H1 (cell line): ENCODE data around the gene ZNF471. TPM values are rescaled to one million over a fixed set of nuclear protein-coding genes. Genes with fewer than 3 reads are reported as not detected.

ENCODE experiments used
- CTCF ChIA-PET: fragments of 300-600 bp; sonication (Branson Sonifier 250); formaldehyde crosslinking; loops from one replicate; lab custom pipeline; 2021; ENCODE audit not compliant: partially characterized antibody; lab: Charles Lee
- POLR2A ChIA-PET: fragments of 300-600 bp; sonication (Branson Sonifier 250); formaldehyde crosslinking; loops from one replicate; lab custom pipeline; 2021; ENCODE audit warnings: inconsistent platforms; ENCODE audit not compliant: partially characterized antibody; lab: Charles Lee
- DNase-seq, 2 experiments: peaks; one replicate each; pipeline versions ENCODE4 v3.0.0 to v3.0.0-alpha.2; 2010 to 2022; ENCODE audit warnings: low spot score in 2 of 2, low read depth in 1 of 2, mixed read lengths in 1 of 2
- FAIRE-seq: peaks from 2 replicates; lab custom pipeline; 2011; peaks lifted over from hg19 to GRCh38; lab: Jason Lieb, UNC
- H2AFZ ChIP-seq: 2 replicates; pipeline ENCODE4 v1.8.1; 2012; ENCODE audit warnings: low read length, inconsistent platforms
- H2AK5ac ChIP-seq: 2 replicates; pipeline ENCODE4 v1.6.1; 2013; ENCODE audit warnings: low read depth, low read length
- H2BK120ac ChIP-seq: replicated peaks from 2 replicates; pipeline ENCODE3; 2013; ENCODE audit warnings: low read depth, low read length, inconsistent platforms
- H2BK12ac ChIP-seq: 2 replicates; pipeline ENCODE4 v1.6.1; 2013; ENCODE audit warnings: low read depth, low read length
- H2BK15ac ChIP-seq: 2 replicates; pipeline ENCODE4 v1.6.1; 2013; ENCODE audit warnings: low read length
- H2BK20ac ChIP-seq: 2 replicates; pipeline ENCODE4 v1.6.1; 2013; ENCODE audit warnings: low read length
- H2BK5ac ChIP-seq: 2 replicates; pipeline ENCODE4 v1.6.1; 2013; ENCODE audit warnings: low read depth, low read length
- H3K14ac ChIP-seq: 2 replicates; pipeline ENCODE4 v1.6.1; 2013; ENCODE audit warnings: inconsistent platforms; ENCODE audit not compliant: insufficient read length
- H3K18ac ChIP-seq: 2 replicates; pipeline ENCODE4 v1.6.1; 2013; ENCODE audit warnings: low read length; ENCODE audit errors: extremely low read depth
- H3K23ac ChIP-seq: 2 replicates; pipeline ENCODE4 v1.6.1; 2013; ENCODE audit warnings: inconsistent platforms; ENCODE audit not compliant: insufficient read length
- H3K23me2 ChIP-seq: 2 replicates; pipeline ENCODE4 v1.6.1; 2013; ENCODE audit warnings: low read depth, low read length
- H3K27ac ChIP-seq: 2 replicates; pipeline ENCODE4 v1.6.1; 2011; ENCODE audit warnings: low read depth, low read length, inconsistent platforms
- H3K27me3 ChIP-seq, 4 experiments: replicated peaks in 1 of 4; 1 replicate in 1 of 4; 2 replicates in 3 of 4; pipeline versions ENCODE4 v1.6.1 to v1.8.1; 2011 to 2013; ENCODE audit warnings: low read length in 3 of 4, mild to moderate bottlenecking in 3 of 4, inconsistent platforms in 2 of 4, mixed read lengths in 2 of 4, moderate library complexity in 1 of 4; ENCODE audit not compliant: control insufficient read depth in 3 of 4, insufficient read depth in 3 of 4; ENCODE audit errors: extremely low read depth in 1 of 4
- H3K36me3 ChIP-seq, 4 experiments: 2 replicates each; pipeline versions ENCODE4 v1.6.1 to v1.8.1; 2011 to 2013; ENCODE audit warnings: mild to moderate bottlenecking in 4 of 4, low read length in 3 of 4, moderate library complexity in 2 of 4, control low read depth in 1 of 4, inconsistent platforms in 1 of 4; ENCODE audit not compliant: insufficient read depth in 4 of 4, control insufficient read depth in 2 of 4
- H3K4ac ChIP-seq: replicated peaks from 2 replicates; pipeline ENCODE3; 2013; ENCODE audit warnings: low read length, low read depth, mixed read lengths, inconsistent platforms; ENCODE audit not compliant: insufficient read length
- H3K4me1 ChIP-seq, 4 experiments: replicated peaks in 1 of 4; 1 replicate in 1 of 4; 2 replicates in 3 of 4; pipeline versions ENCODE4 v1.6.1 to v1.8.1; 2011 to 2013; ENCODE audit warnings: low read length in 3 of 4, inconsistent platforms in 2 of 4, mixed read lengths in 1 of 4; ENCODE audit not compliant: insufficient read depth in 4 of 4, control insufficient read depth in 3 of 4
- H3K4me2 ChIP-seq, 2 experiments: 2 replicates each; pipeline versions ENCODE4 v1.6.1 to v1.8.1; 2011 to 2013; ENCODE audit warnings: low read depth in 2 of 2, low read length in 2 of 2, control low read depth in 1 of 2, inconsistent platforms in 1 of 2, mild to moderate bottlenecking in 1 of 2; ENCODE audit not compliant: insufficient read depth in 1 of 2
- H3K4me3 ChIP-seq, 4 experiments: fragments of 200-600, 300-600 bp in 1 of 4; sonication (generic), shearing (Covaris generic), sonication (Bioruptor Twin) in 1 of 4; 2 replicates each; pipeline versions ENCODE4 v1.5.1 to v1.8.1; 2011 to 2016; ENCODE audit warnings: low read length in 4 of 4, low read depth in 3 of 4, control low read depth in 2 of 4, inconsistent platforms in 2 of 4, mild to moderate bottlenecking in 2 of 4, mixed read lengths in 1 of 4, moderate library complexity in 1 of 4; ENCODE audit not compliant: insufficient read depth in 2 of 4; ENCODE audit errors: extremely low read depth in 1 of 4
- H3K56ac ChIP-seq: replicated peaks from 2 replicates; pipeline ENCODE3; 2013; ENCODE audit warnings: low read depth, mild to moderate bottlenecking, mixed read lengths, low read length, inconsistent platforms; ENCODE audit not compliant: insufficient read length
- H3K79me1 ChIP-seq: 2 replicates; pipeline ENCODE4 v1.6.1; 2013; ENCODE audit warnings: low read depth, low read length, control low read depth
- H3K79me2 ChIP-seq, 2 experiments: 2 replicates each; pipeline versions ENCODE4 v1.6.1 to v1.8.1; 2012 to 2013; ENCODE audit warnings: low read length in 2 of 2, mild to moderate bottlenecking in 2 of 2, inconsistent platforms in 1 of 2; ENCODE audit not compliant: insufficient read depth in 2 of 2, control insufficient read depth in 1 of 2
- H3K9ac ChIP-seq, 4 experiments: replicated peaks in 1 of 4; 1 replicate in 1 of 4; 2 replicates in 3 of 4; pipeline versions ENCODE4 v1.6.1 to v1.8.1; 2011 to 2013; ENCODE audit warnings: low read depth in 3 of 4, low read length in 3 of 4, control low read depth in 2 of 4, mild to moderate bottlenecking in 2 of 4, moderate library complexity in 2 of 4, inconsistent platforms in 1 of 4; ENCODE audit errors: extremely low read depth in 1 of 4
- H3K9me3 ChIP-seq, 2 experiments: 2 replicates each; pipeline versions ENCODE4 v1.6.1 to v1.8.1; 2012 to 2013; ENCODE audit warnings: mild to moderate bottlenecking in 2 of 2, moderate library complexity in 2 of 2, control low read depth in 1 of 2, inconsistent platforms in 1 of 2, low read depth in 1 of 2, low read length in 1 of 2, mixed read lengths in 1 of 2; ENCODE audit not compliant: insufficient read depth in 2 of 2
- H4K20me1 ChIP-seq, 2 experiments: replicated peaks in 1 of 2; 2 replicates each; pipeline versions ENCODE3 to v1.8.1; 2011 to 2013; ENCODE audit warnings: inconsistent platforms in 2 of 2, low read length in 2 of 2, mild to moderate bottlenecking in 1 of 2; ENCODE audit not compliant: insufficient read depth in 2 of 2, control insufficient read depth in 1 of 2
- H4K5ac ChIP-seq: 2 replicates; pipeline ENCODE4 v1.6.1; 2013; ENCODE audit warnings: low read length, low read depth, mixed read lengths, inconsistent platforms; ENCODE audit not compliant: insufficient read length
- H4K8ac ChIP-seq: 2 replicates; pipeline ENCODE4 v1.8.0; 2013; ENCODE audit warnings: mild to moderate bottlenecking, moderate library complexity, low read length, inconsistent platforms; ENCODE audit not compliant: insufficient read depth; ENCODE audit errors: extremely low read depth
- H4K91ac ChIP-seq: replicated peaks from 2 replicates; pipeline ENCODE3; 2013; ENCODE audit warnings: low read length, mixed read lengths, inconsistent platforms; ENCODE audit not compliant: insufficient read length
- CREB1 ChIP-seq: IDR thresholded peaks from 2 replicates; pipeline ENCODE4 v1.6.1; 2012; ENCODE audit warnings: inconsistent platforms
- EZH2 ChIP-seq: fragments of 200-600 bp; sonication (generic); IDR thresholded peaks from 2 replicates; pipeline ENCODE4 v1.7.1; 2012; ENCODE audit warnings: low read depth, mild to moderate bottlenecking, moderate library complexity, low read length, inconsistent platforms; ENCODE audit not compliant: severe bottlenecking
- FOSL1 ChIP-seq: IDR thresholded peaks from 2 replicates; pipeline ENCODE4 v1.6.1; 2011; ENCODE audit warnings: mild to moderate bottlenecking, low read depth, low read length, moderate library complexity; ENCODE audit not compliant: insufficient read depth
- KDM1A ChIP-seq: fragments of 200-600, 300-600 bp; sonication (generic); IDR thresholded peaks from 2 replicates; pipeline ENCODE4 v1.7.1; 2016; ENCODE audit warnings: mild to moderate bottlenecking, low read length, borderline replicate concordance
- KDM4A ChIP-seq: IDR thresholded peaks from one replicate; pipeline ENCODE4 v1.7.1; 2012; ENCODE audit warnings: low read depth, mild to moderate bottlenecking, moderate library complexity, low read length, inconsistent platforms; ENCODE audit not compliant: severe bottlenecking
- MAFK ChIP-seq: IDR thresholded peaks from 2 replicates; pipeline ENCODE4 v1.6.1; 2012; ENCODE audit warnings: low read depth, mild to moderate bottlenecking, improper control_type of control experiment, low read length
- NRF1 ChIP-seq: IDR thresholded peaks from 2 replicates; pipeline ENCODE4 v1.6.1; 2011; ENCODE audit warnings: mild to moderate bottlenecking, low read depth, low read length, improper control_type of control experiment
- PHF8 ChIP-seq: fragments of 200-600 bp; sonication (generic); conservative IDR thresholded peaks from 2 replicates; pipeline ENCODE4 v1.7.1; 2012; ENCODE audit warnings: low read depth, mild to moderate bottlenecking, inconsistent platforms, low read length, moderate library complexity
- SIX5 ChIP-seq: IDR thresholded peaks from 2 replicates; pipeline ENCODE4 v1.6.1; 2011; ENCODE audit warnings: mild to moderate bottlenecking, low read depth, low read length
- SP1 ChIP-seq: IDR thresholded peaks from 2 replicates; pipeline ENCODE4 v1.6.1; 2011; ENCODE audit warnings: low read depth, low read length
- TAF1 ChIP-seq: IDR thresholded peaks from 2 replicates; pipeline ENCODE4 v1.6.1; 2011; ENCODE audit warnings: mild to moderate bottlenecking, low read depth, low read length
- WGBS, 2 experiments: shearing (Covaris generic) in 1 of 2; methylation state at CpG; one replicate each; pipeline versions ENCODE4 v1.1.6 to v1.1.7; 2013 to 2015; ENCODE audit warnings: low lambda C conversion rate in 2 of 2, mixed read lengths in 2 of 2, inconsistent platforms in 1 of 2, low coverage in 1 of 2, missing lambda C conversion rate in 1 of 2; ENCODE audit not compliant: insufficient replicate concordance in 2 of 2, insufficient coverage in 1 of 2, insufficient read length in 1 of 2; ENCODE audit errors: extremely low coverage in 1 of 2, missing lambda C conversion rate in 1 of 2; 5-methylcytosine and 5-hydroxymethylcytosine counted together
- polyA plus RNA-seq, 7 experiments: library from polyadenylated mRNA; depleted of rRNA in 3 of 7; stranded (reverse) in 5 of 7; unstranded in 2 of 7; fragments of >200 nt in 5 of 7; fragments of 200-250 nt in 2 of 7; gene quantifications; 1 replicate in 5 of 7; 2 replicates in 1 of 7; 4 replicates in 1 of 7; pipeline versions ENCODE4 v1.2.1 to v1.2.3, GENCODE V29; 2011 to 2013; ENCODE audit warnings: missing spikeins in 2 of 7, mixed read lengths in 2 of 7
- total RNA-seq: library from RNA; stranded (reverse); fragmentation: NEBNext Ultra II Directional; extraction: Animal tissue kit (Norgen Biotek cat#: 25700); gene quantifications from 2 replicates; pipeline ENCODE4 v1.2.1, GENCODE V29; 2021

The ZNF471 gene
- total and polyA plus RNA-seq, 2 of the 8 experiments (the other 6 are each of a cell fraction or from before 2014, with no cell fraction given): 0.73 to 0.74 TPM

DNA sequence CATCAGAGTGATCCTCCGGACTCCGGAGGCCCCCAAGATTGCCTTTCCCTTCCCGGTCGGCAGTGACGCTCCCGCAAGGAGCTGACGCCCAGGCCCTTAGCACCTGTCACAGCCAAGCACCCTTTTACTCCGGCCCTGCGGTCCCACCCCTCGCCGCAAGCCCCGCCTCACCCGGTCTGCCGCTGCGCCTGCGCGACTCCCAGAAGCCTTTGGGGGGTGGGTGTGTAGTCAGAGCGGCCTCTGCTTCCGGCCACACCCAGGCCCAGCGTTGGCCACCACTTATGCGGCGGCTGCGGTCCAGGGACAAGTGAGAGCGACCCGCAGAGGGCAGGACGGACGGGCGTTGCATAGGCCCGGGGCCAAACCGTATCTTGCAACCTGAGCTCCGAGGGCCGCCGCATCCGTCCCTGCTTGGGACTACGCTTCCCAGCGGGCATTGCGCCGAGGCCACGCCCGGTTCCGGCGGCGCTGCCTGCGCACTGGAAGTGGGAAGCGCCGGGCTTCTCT lies 30.7 kb downstream of the ZNF471 start:
- Histone ChIP-seq H3K56ac (no peak overlapping the region), H3K18ac (peak overlapping the region; percentile 71; the same call in 1 of the 2 replicates), H4K8ac (peak overlapping the region; percentile 88), H3K23ac (no peak overlapping the region), H3K23me2 (peaks cover 7% of the 10 kb centered on the region; the same call in 1 of the 2 replicates), H3K79me1 (no peaks in the 10 kb centered on the region), H3K14ac (no peak overlapping the region), H3K36me3 (no peaks in the 10 kb centered on the region; a peak in 1 of 8 replicates), H3K27ac (peak overlapping the region; percentile 84; the same call in 1 of the 2 replicates), H3K9me3 (peaks cover 17 to 28% of the 10 kb centered on the region in 2 experiments), H2BK120ac (no peak overlapping the region), H3K9ac (peak overlapping the region in 2 of 4 experiments; percentile 46 to 67; a peak in 4 of 7 replicates), H3K4ac (no peak overlapping the region), H2AFZ (peak overlapping the region; percentile 95), H2BK20ac (no peak overlapping the region), H2BK5ac (no peak overlapping the region; the same call in 1 of the 2 replicates), H4K91ac (peak overlapping the region; percentile 73), H3K27me3 (no peaks in the 10 kb centered on the region), H2BK15ac (no peak overlapping the region), H2BK12ac (no peak overlapping the region), H4K5ac (peak overlapping the region; percentile 98)
- 1% methylated on average over 28 of the region's 46 CpGs; no CpG with 5 or more reads in 1 of the 2 experiments for WGBS, 2 experiments
- peak; percentile 75 to 95 for DNase-seq
- CTCF ChIA-PET: interaction anchor here (1.0 to 1.2 kb wide), 4 partner anchors 10 to 143 kb away, joined by 3 to 5 read pairs (median 4); partner anchors contain the start of gene ZNF471
- TF ChIP-seq MAFK (no peak), SIX5 (peak; percentile 38; the same call in 1 of the 2 replicates), CREB1 (peak; percentile 52; the same call in 1 of the 2 replicates), PHF8 (peak; percentile 46; the same call in 1 of the 2 replicates), EZH2 (no peak), FOSL1 (no peak), SP1 (no peak), KDM1A (no peak), NRF1 (peak; percentile 80), TAF1 (peak; percentile 24; the same call in 1 of the 2 replicates), KDM4A (peak; percentile 96)
- TF ChIP-seq, all 59 proteins: peak for 6
- H3K4me3 ChIP-seq: peak overlapping the region; percentile 72 to 94 (median 84)
- H4K20me1 ChIP-seq: no peaks in the 10 kb centered on the region
- POLR2A ChIA-PET: interaction anchor here (1.4 to 2.0 kb wide), 3 partner anchors 29 to 62 kb away, joined by 3 to 8 read pairs (median 8); partner anchors contain the start of gene ZNF667
- H2AK5ac ChIP-seq: no peak overlapping the region
- H3K4me1 ChIP-seq: peaks cover 0 to 2% (median 0%) of the 10 kb centered on the region in 4 experiments; a peak in 2 of 7 replicates
- FAIRE-seq: no peak
- H3K4me2 ChIP-seq: peak overlapping the region; percentile 73 to 85
- H3K79me2 ChIP-seq: no peaks in the 10 kb centered on the region
